Memory B cell (primary cell): ENCODE data around the gene ZNF226.
A peak's percentile ranks its signal among the peaks of the same experiment; 100 is the strongest.
"Not testable (repeated sequence)": the region's sequence is repeated elsewhere in the genome, so short reads cannot be mapped to it uniquely, and the experiment has no call there.

Experiments used
- ATAC-seq: fragments of 150-1000 bp; cut with Tn5 transposase; 2 replicates; pipeline ENCODE4 v1.10.0; 2021; ENCODE audit warnings: low read depth, mild to moderate bottlenecking, moderate library complexity
- DNase-seq, 2 donors: peaks; one replicate each; pipeline ENCODE4 v3.0.0; 2022; ENCODE audit warnings: low spot score in 2 of 2
- H3K27ac Mint-ChIP-seq: one replicate; pipeline ENCODE4 v1.8.0; 2022; ENCODE audit warnings: mild to moderate bottlenecking, moderate library complexity, mixed read lengths
- H3K27me3 Mint-ChIP-seq: one replicate; pipeline ENCODE4 v1.8.0; 2022; ENCODE audit warnings: mixed read lengths
- H3K36me3 Mint-ChIP-seq: one replicate; pipeline ENCODE4 v1.8.0; 2022; ENCODE audit warnings: mild to moderate bottlenecking, mixed read lengths
- H3K4me1 Mint-ChIP-seq: one replicate; pipeline ENCODE4 v1.8.0; 2022; ENCODE audit warnings: mixed read lengths
- H3K4me3 Mint-ChIP-seq: one replicate; pipeline ENCODE4 v1.8.0; 2022; ENCODE audit warnings: mild to moderate bottlenecking, moderate library complexity, mixed read lengths
- H3K9me3 Mint-ChIP-seq: one replicate; pipeline ENCODE4 v1.8.0; 2022; ENCODE audit warnings: mixed read lengths

ZNF226 gene

GRCh38 chr19:44190020-44190419, 25.1 kb downstream of the ZNF226 start:
- H3K27me3 Mint-ChIP-seq, result peaks cover 2% of the 10 kb centered on the region
- ATAC-seq (no peak), DNase-seq (no peak)
- no peak overlapping the region for H3K27ac Mint-ChIP-seq
- no peaks in the 10 kb centered on the region for H3K4me1 Mint-ChIP-seq
- peaks cover 21% of the 10 kb centered on the region for H3K9me3 Mint-ChIP-seq
- H3K36me3 Mint-ChIP-seq, result peaks cover 19% of the 10 kb centered on the region
- no peak overlapping the region for H3K4me3 Mint-ChIP-seq

GRCh38 chr19:44192127-44192526, 27.2 kb downstream of the ZNF226 start:
- H3K4me3 Mint-ChIP-seq, result no peak overlapping the region
- peaks cover 2% of the 10 kb centered on the region for H3K27me3 Mint-ChIP-seq
- DNase-seq (no peak), ATAC-seq (no peak)
- H3K27ac Mint-ChIP-seq, result no peak overlapping the region
- peaks cover 21% of the 10 kb centered on the region for H3K36me3 Mint-ChIP-seq
- no peaks in the 10 kb centered on the region for H3K4me1 Mint-ChIP-seq
- H3K9me3 Mint-ChIP-seq, result peaks cover 19% of the 10 kb centered on the region

- no peak overlapping the region for H3K27ac Mint-ChIP-seq
- no peak overlapping the region for H3K4me3 Mint-ChIP-seq
- peaks cover 12% of the 10 kb centered on the region for H3K9me3 Mint-ChIP-seq
- DNase-seq, result no peak
- H3K4me1 Mint-ChIP-seq, result no peaks in the 10 kb centered on the region
- H3K36me3 Mint-ChIP-seq, result peaks cover 15% of the 10 kb centered on the region
- H3K27me3 Mint-ChIP-seq, result peaks cover 2% of the 10 kb centered on the region
- no peak for ATAC-seq
Measured at GRCh38 chr19:44196772-44197171, 31.9 kb downstream of the ZNF226 start.

- DNase-seq (no peak), ATAC-seq (no peak)
- peaks cover 17% of the 10 kb centered on the region for H3K9me3 Mint-ChIP-seq
- H3K27me3 Mint-ChIP-seq, result peaks cover 7% of the 10 kb centered on the region
- no peak overlapping the region for H3K4me3 Mint-ChIP-seq
- H3K27ac Mint-ChIP-seq, result no peak overlapping the region
- H3K4me1 Mint-ChIP-seq, result peaks cover 5% of the 10 kb centered on the region
- H3K36me3 Mint-ChIP-seq, result peaks cover 13% of the 10 kb centered on the region
Measured at GRCh38 chr19:44202470-44202869, 37.6 kb downstream of the ZNF226 start.

- Mint-ChIP-seq H3K27ac (no peak overlapping the region), H3K4me3 (no peak overlapping the region), H3K9me3 (peaks cover 17% of the 10 kb centered on the region), H3K27me3 (peaks cover 7% of the 10 kb centered on the region), H3K36me3 (peaks cover 13% of the 10 kb centered on the region), H3K4me1 (peaks cover 5% of the 10 kb centered on the region)
- ATAC-seq, result no peak
- DNase-seq, result no peak
Measured at GRCh38 chr19:44202974-44203373, 38.1 kb downstream of the ZNF226 start.

- not testable (repeated sequence) for ATAC-seq, DNase-seq, H3K27ac Mint-ChIP-seq, H3K4me1 Mint-ChIP-seq, H3K27me3 Mint-ChIP-seq, H3K4me3 Mint-ChIP-seq
- peaks cover 10% of the 10 kb centered on the region for H3K36me3 Mint-ChIP-seq
- H3K9me3 Mint-ChIP-seq, result peaks cover 16% of the 10 kb centered on the region
Measured at GRCh38 chr19:44203877-44204276, 39.0 kb downstream of the ZNF226 start.

- Mint-ChIP-seq H3K9me3 (peaks cover 14% of the 10 kb centered on the region), H3K27me3 (peaks cover 7% of the 10 kb centered on the region), H3K36me3 (peaks cover 9% of the 10 kb centered on the region), H3K4me3 (no peak overlapping the region), H3K4me1 (peaks cover 5% of the 10 kb centered on the region), H3K27ac (no peak overlapping the region)
- DNase-seq (no peak), ATAC-seq (no peak)
Measured at GRCh38 chr19:44204772-44205171, 39.9 kb downstream of the ZNF226 start.

GRCh38 chr19:44207126-44207803, 42.4 kb downstream of the ZNF226 start:
- ATAC-seq (peak; percentile 91), DNase-seq (peak; percentile 58 to 63)
- peaks cover 5% of the 10 kb centered on the region for H3K4me1 Mint-ChIP-seq
- peaks cover 6% of the 10 kb centered on the region for H3K27me3 Mint-ChIP-seq
- H3K27ac Mint-ChIP-seq, result peak overlapping the region; percentile 82
- peak overlapping the region; percentile 84 for H3K4me3 Mint-ChIP-seq
- H3K9me3 Mint-ChIP-seq, result peaks cover 12% of the 10 kb centered on the region
- H3K36me3 Mint-ChIP-seq, result peaks cover 8% of the 10 kb centered on the region

GRCh38 chr19:44212250-44212865, 47.5 kb downstream of the ZNF226 start, which contains the start of gene ZNF227:
ZNF227 (plus strand) TSS chr19:44212532; CDS start chr19:44217793, 5,261 bp downstream.
- H3K9me3 Mint-ChIP-seq, result no peaks in the 10 kb centered on the region
- peaks cover 14% of the 10 kb centered on the region for H3K36me3 Mint-ChIP-seq
- DNase-seq (peak; percentile 53 to 65), ATAC-seq (peak; percentile 95)
- peak within 1 kb of the TSS; percentile 90 for H3K27ac Mint-ChIP-seq
- peak within 1 kb of the TSS; percentile 94 for H3K4me3 Mint-ChIP-seq
- peaks cover 10% of the 10 kb centered on the region for H3K4me1 Mint-ChIP-seq
- no peaks in the 10 kb centered on the region for H3K27me3 Mint-ChIP-seq

GRCh38 chr19:44212866-44213346, 48.0 kb downstream of the ZNF226 start:
- no peaks in the 10 kb centered on the region for H3K27me3 Mint-ChIP-seq
- no peaks in the 10 kb centered on the region for H3K9me3 Mint-ChIP-seq
- no peak for DNase-seq
- no peak for ATAC-seq
- H3K4me3 Mint-ChIP-seq, result peak overlapping the region; percentile 94
- peaks cover 18% of the 10 kb centered on the region for H3K36me3 Mint-ChIP-seq
- peak overlapping the region; percentile 90 for H3K27ac Mint-ChIP-seq
- peaks cover 10% of the 10 kb centered on the region for H3K4me1 Mint-ChIP-seq

GRCh38 chr19:44219926-44220325, 55.0 kb downstream of the ZNF226 start:
- not testable (repeated sequence) for ATAC-seq

GRCh38 chr19:44220761-44221160, 55.9 kb downstream of the ZNF226 start:
- H3K36me3 Mint-ChIP-seq, result peaks cover 39% of the 10 kb centered on the region
- ATAC-seq, H3K4me3 Mint-ChIP-seq, DNase-seq, H3K27me3 Mint-ChIP-seq, H3K27ac Mint-ChIP-seq, H3K9me3 Mint-ChIP-seq, H3K4me1 Mint-ChIP-seq: not testable (repeated sequence)

More at GRCh38 chr19:44219926-44220325, 55.0 kb downstream of the ZNF226 start:
- not testable (repeated sequence) for DNase-seq, H3K9me3 Mint-ChIP-seq, H3K27me3 Mint-ChIP-seq, H3K27ac Mint-ChIP-seq, H3K4me3 Mint-ChIP-seq, H3K4me1 Mint-ChIP-seq
- H3K36me3 Mint-ChIP-seq, result peaks cover 37% of the 10 kb centered on the region

- not testable (repeated sequence) for H3K27ac Mint-ChIP-seq, H3K27me3 Mint-ChIP-seq, H3K4me3 Mint-ChIP-seq, H3K9me3 Mint-ChIP-seq, DNase-seq, H3K4me1 Mint-ChIP-seq, ATAC-seq
- peaks cover 37% of the 10 kb centered on the region for H3K36me3 Mint-ChIP-seq
Measured at GRCh38 chr19:44221291-44221690, 56.4 kb downstream of the ZNF226 start.
